Neural cell (in vitro differentiated cells): ENCODE results near the gene AKAP6. TPM values are rescaled to one million over a fixed set of nuclear protein-coding genes. Genes with fewer than 3 reads are reported as not detected.

ENCODE experiments used
- H2AFZ ChIP-seq: fragments of 200-600, 300-800 bp; sonication (generic), shearing (Covaris generic); 2 replicates; pipeline ENCODE4 v1.6.0; 2014; ENCODE audit warnings: low read depth, mild to moderate bottlenecking, antibody characterized with exemption, low read length, moderate library complexity
- H3F3A ChIP-seq: fragments of 200-600 bp; shearing (Covaris generic); 2 replicates; pipeline ENCODE4 v1.6.1; 2016; ENCODE audit warnings: mild to moderate bottlenecking, moderate library complexity, mixed read lengths, antibody characterized with exemption, low read length; ENCODE audit not compliant: insufficient read depth, poor library complexity, severe bottlenecking
- H3K27ac ChIP-seq: fragments of 200-600, 300-800 bp; sonication (generic), shearing (Covaris generic); 2 replicates; pipeline ENCODE4 v1.5.1; 2014; ENCODE audit warnings: mild to moderate bottlenecking, low read length, moderate library complexity
- H3K27me3 ChIP-seq: fragments of 300-800, 200-600 bp; sonication (generic), shearing (Covaris generic); 2 replicates; pipeline ENCODE4 v1.6.0; 2014; ENCODE audit warnings: mild to moderate bottlenecking, low read depth, low read length, moderate library complexity; ENCODE audit not compliant: insufficient read depth
- H3K36me3 ChIP-seq: fragments of 300-800, 200-600 bp; sonication (generic), shearing (Covaris generic); 2 replicates; pipeline ENCODE4 v1.5.1; 2014; ENCODE audit warnings: mild to moderate bottlenecking, antibody characterized with exemption, low read length, moderate library complexity; ENCODE audit not compliant: insufficient read depth
- H3K4me2 ChIP-seq: fragments of 300-800, 200-600 bp; sonication (generic), shearing (Covaris generic); 2 replicates; pipeline ENCODE4 v1.6.0; 2014; ENCODE audit warnings: mild to moderate bottlenecking, low read length
- H3K4me3 ChIP-seq: fragments of 300-800, 200-600 bp; sonication (generic), shearing (Covaris generic); 2 replicates; pipeline ENCODE4 v1.5.1; 2014; ENCODE audit warnings: mild to moderate bottlenecking, low read length, moderate library complexity
- H3K79me2 ChIP-seq: fragments of 200-600 bp; shearing (Covaris generic); replicated peaks from 2 replicates; pipeline ENCODE4 v1.6.0; 2014; ENCODE audit warnings: mild to moderate bottlenecking, low read length, moderate library complexity; ENCODE audit not compliant: insufficient read depth
- H3K9ac ChIP-seq: fragments of 300-800, 200-600 bp; sonication (generic), shearing (Covaris generic); 2 replicates; pipeline ENCODE4 v1.6.1; 2016; ENCODE audit warnings: mild to moderate bottlenecking, low read length, mixed read lengths
- H3K9me2 ChIP-seq: fragments of 200-600 bp; shearing (Covaris generic); 2 replicates; pipeline ENCODE4 v1.6.1; 2016; ENCODE audit warnings: mild to moderate bottlenecking, low read length, mixed read lengths; ENCODE audit not compliant: insufficient read depth
- H3K9me3 ChIP-seq: fragments of 200-600, 300-800 bp; sonication (generic), shearing (Covaris generic); 2 replicates; pipeline ENCODE4 v1.6.1; 2016; ENCODE audit warnings: mild to moderate bottlenecking, mixed run types, low read length, moderate library complexity, mixed read lengths
- H4K20me1 ChIP-seq: fragments of 200-600 bp; shearing (Covaris generic); 2 replicates; pipeline ENCODE4 v1.6.1; 2016; ENCODE audit warnings: mild to moderate bottlenecking, mixed run types; ENCODE audit not compliant: insufficient read depth
- EP300 ChIP-seq: fragments of 450-650 bp; conservative IDR thresholded peaks from 2 replicates; pipeline ENCODE4 v1.6.1; 2014; ENCODE audit warnings: antibody characterized with exemption, mild to moderate bottlenecking, moderate library complexity; ENCODE audit not compliant: poor library complexity, severe bottlenecking
- EZH2 ChIP-seq: fragments of 200-600, 300-800 bp; shearing (Covaris generic), sonication (generic); IDR thresholded peaks from 2 replicates; pipeline ENCODE4 v1.6.1; 2014; ENCODE audit warnings: antibody characterized with exemption, low read length, borderline replicate concordance, mild to moderate bottlenecking; ENCODE audit not compliant: insufficient read depth, poor library complexity, severe bottlenecking
- MXI1 ChIP-seq: fragments of 450-650 bp; conservative IDR thresholded peaks from 2 replicates; pipeline ENCODE4 v1.6.1; 2014; ENCODE audit warnings: antibody characterized with exemption, mild to moderate bottlenecking; ENCODE audit not compliant: poor library complexity, severe bottlenecking
- POLR2AphosphoS5 ChIP-seq: IDR thresholded peaks from 2 replicates; pipeline ENCODE4 v1.6.1; 2012
- RAD21 ChIP-seq: fragments of 450-650 bp; conservative IDR thresholded peaks from 2 replicates; pipeline ENCODE4 v1.6.1; 2014; ENCODE audit warnings: antibody characterized with exemption, mild to moderate bottlenecking, moderate library complexity
- SMC3 ChIP-seq: fragments of 450-650 bp; conservative IDR thresholded peaks from 2 replicates; pipeline ENCODE4 v1.6.1; 2014; ENCODE audit warnings: antibody characterized with exemption, mild to moderate bottlenecking, moderate library complexity; ENCODE audit not compliant: poor library complexity
- TAF1 ChIP-seq: IDR thresholded peaks from 2 replicates; pipeline ENCODE4 v1.6.1; 2012; ENCODE audit warnings: low read depth
- polyA plus RNA-seq: library from polyadenylated mRNA; depleted of rRNA; stranded (reverse); fragments of >200 nt; gene quantifications from 2 replicates; pipeline ENCODE4 v1.2.3, GENCODE V29; 2014
- TF ChIP-seq, protein P1 (sequence below): IDR thresholded peaks from 2 replicates; pipeline ENCODE4 v1.6.1; 2012; ENCODE audit warnings: borderline replicate concordance
- TF ChIP-seq, protein P2 (sequence below): fragments of 450-650 bp; IDR thresholded peaks from 2 replicates; pipeline ENCODE4 v1.5.1; 2014; ENCODE audit warnings: antibody characterized with exemption, mild to moderate bottlenecking, moderate library complexity; ENCODE audit not compliant: poor library complexity, severe bottlenecking

The AKAP6 gene
- polyA plus RNA-seq, 1 donor from 2014 or later = 15.8 TPM

DNA sequence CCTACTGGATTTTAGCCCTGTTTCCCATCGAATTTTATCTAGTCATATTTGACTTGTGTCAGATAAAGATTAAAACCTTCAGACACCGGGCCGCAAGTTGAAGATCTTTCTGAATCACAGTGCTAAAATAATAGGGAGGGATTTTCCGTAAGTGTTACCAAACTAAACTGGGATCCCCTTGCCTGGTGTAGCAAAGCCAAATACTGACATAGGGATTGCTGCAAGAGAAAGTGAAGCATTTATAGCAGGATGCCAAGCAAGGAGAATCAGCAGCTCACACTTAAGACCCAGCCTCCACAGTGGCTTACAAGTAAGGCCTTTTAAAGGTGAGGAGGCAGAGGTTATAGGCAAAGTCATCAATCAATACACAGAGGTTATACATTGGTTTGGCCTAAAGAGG, 147.4 kb downstream of the AKAP6 start:
- H3K4me2 ChIP-seq = no peak overlapping the region
- no peaks in the 10 kb centered on the region for H3K36me3 ChIP-seq
- H3K27ac ChIP-seq = no peak overlapping the region
- H3K27me3 ChIP-seq = no peaks in the 10 kb centered on the region
- H2AFZ ChIP-seq = no peak overlapping the region
- no peak for TF ChIP-seq TAF1
- H3K9me2 ChIP-seq = no peaks in the 10 kb centered on the region
- H3K9ac ChIP-seq = no peak overlapping the region
- no peak overlapping the region for H3K4me3 ChIP-seq
- H3K9me3 ChIP-seq = no peaks in the 10 kb centered on the region
- H3K79me2 ChIP-seq = peaks cover 5% of the 10 kb centered on the region
- H4K20me1 ChIP-seq = no peaks in the 10 kb centered on the region
- H3F3A ChIP-seq = no peaks in the 10 kb centered on the region

DNA sequence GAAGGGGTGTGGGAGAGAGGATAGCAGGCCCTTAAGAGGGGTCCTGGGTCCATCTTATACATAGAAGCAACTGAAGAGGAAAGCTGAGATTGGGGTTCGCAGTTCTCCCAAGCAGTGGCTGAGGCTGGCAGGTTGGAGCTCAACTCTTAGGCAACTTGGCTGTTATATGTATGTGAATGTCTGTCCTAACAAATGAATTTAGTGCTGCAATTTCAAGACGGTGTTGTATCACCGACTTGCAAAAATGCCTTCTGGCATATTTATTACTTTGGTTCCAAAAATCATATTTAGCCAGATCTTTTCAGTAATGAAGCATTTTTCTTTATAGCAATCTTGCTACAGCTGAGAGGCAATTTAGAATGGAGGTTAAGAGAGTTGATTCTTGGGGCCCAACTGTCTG, 148.3 kb downstream of the AKAP6 start:
- no peaks in the 10 kb centered on the region for H3K9me3 ChIP-seq
- H4K20me1 ChIP-seq = no peaks in the 10 kb centered on the region
- H3K27ac ChIP-seq = no peak overlapping the region
- TF ChIP-seq POLR2AphosphoS5 = no peak
- TF ChIP-seq EP300 = no peak
- TF ChIP-seq, protein P1, sequence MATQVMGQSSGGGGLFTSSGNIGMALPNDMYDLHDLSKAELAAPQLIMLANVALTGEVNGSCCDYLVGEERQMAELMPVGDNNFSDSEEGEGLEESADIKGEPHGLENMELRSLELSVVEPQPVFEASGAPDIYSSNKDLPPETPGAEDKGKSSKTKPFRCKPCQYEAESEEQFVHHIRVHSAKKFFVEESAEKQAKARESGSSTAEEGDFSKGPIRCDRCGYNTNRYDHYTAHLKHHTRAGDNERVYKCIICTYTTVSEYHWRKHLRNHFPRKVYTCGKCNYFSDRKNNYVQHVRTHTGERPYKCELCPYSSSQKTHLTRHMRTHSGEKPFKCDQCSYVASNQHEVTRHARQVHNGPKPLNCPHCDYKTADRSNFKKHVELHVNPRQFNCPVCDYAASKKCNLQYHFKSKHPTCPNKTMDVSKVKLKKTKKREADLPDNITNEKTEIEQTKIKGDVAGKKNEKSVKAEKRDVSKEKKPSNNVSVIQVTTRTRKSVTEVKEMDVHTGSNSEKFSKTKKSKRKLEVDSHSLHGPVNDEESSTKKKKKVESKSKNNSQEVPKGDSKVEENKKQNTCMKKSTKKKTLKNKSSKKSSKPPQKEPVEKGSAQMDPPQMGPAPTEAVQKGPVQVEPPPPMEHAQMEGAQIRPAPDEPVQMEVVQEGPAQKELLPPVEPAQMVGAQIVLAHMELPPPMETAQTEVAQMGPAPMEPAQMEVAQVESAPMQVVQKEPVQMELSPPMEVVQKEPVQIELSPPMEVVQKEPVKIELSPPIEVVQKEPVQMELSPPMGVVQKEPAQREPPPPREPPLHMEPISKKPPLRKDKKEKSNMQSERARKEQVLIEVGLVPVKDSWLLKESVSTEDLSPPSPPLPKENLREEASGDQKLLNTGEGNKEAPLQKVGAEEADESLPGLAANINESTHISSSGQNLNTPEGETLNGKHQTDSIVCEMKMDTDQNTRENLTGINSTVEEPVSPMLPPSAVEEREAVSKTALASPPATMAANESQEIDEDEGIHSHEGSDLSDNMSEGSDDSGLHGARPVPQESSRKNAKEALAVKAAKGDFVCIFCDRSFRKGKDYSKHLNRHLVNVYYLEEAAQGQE = no peak
- TF ChIP-seq, protein P2, sequence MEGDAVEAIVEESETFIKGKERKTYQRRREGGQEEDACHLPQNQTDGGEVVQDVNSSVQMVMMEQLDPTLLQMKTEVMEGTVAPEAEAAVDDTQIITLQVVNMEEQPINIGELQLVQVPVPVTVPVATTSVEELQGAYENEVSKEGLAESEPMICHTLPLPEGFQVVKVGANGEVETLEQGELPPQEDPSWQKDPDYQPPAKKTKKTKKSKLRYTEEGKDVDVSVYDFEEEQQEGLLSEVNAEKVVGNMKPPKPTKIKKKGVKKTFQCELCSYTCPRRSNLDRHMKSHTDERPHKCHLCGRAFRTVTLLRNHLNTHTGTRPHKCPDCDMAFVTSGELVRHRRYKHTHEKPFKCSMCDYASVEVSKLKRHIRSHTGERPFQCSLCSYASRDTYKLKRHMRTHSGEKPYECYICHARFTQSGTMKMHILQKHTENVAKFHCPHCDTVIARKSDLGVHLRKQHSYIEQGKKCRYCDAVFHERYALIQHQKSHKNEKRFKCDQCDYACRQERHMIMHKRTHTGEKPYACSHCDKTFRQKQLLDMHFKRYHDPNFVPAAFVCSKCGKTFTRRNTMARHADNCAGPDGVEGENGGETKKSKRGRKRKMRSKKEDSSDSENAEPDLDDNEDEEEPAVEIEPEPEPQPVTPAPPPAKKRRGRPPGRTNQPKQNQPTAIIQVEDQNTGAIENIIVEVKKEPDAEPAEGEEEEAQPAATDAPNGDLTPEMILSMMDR = no peak
- TF ChIP-seq MXI1 = no peak
- TF ChIP-seq SMC3 = no peak
- TF ChIP-seq EZH2 = no peak
- TF ChIP-seq RAD21 = no peak
- TF ChIP-seq TAF1 = no peak
- no peaks in the 10 kb centered on the region for H3F3A ChIP-seq
- no peak overlapping the region for H3K9ac ChIP-seq
- H3K9me2 ChIP-seq = no peaks in the 10 kb centered on the region
- no peaks in the 10 kb centered on the region for H3K27me3 ChIP-seq
- no peak overlapping the region for H3K4me3 ChIP-seq
- H2AFZ ChIP-seq = no peak overlapping the region
- H3K79me2 ChIP-seq = peaks cover 5% of the 10 kb centered on the region
- no peak overlapping the region for H3K4me2 ChIP-seq
- no peaks in the 10 kb centered on the region for H3K36me3 ChIP-seq

DNA sequence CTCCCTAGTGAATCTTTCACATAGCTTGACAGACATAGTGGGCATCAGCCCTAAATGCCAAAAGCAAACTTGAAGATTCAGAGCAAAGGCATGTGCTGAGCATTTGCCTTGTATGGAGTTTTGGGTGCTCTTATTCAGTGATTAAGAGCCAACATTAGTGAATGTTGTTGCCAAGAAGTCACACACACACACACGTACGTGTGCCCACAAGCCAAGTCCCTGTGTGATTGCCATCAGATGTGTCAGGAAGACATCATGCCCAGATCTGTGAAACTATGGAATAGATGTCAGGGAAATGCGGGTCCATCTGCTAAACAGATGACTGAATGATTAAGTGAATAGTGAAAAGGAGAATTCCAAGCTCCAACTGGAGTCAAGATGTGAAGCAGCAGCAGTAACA, 149.0 kb downstream of the AKAP6 start:
- no peaks in the 10 kb centered on the region for H3F3A ChIP-seq
- no peaks in the 10 kb centered on the region for H3K36me3 ChIP-seq
- no peaks in the 10 kb centered on the region for H3K27me3 ChIP-seq
- no peaks in the 10 kb centered on the region for H4K20me1 ChIP-seq
- no peak overlapping the region for H3K27ac ChIP-seq
- H3K9me2 ChIP-seq = no peaks in the 10 kb centered on the region
- no peak overlapping the region for H3K9ac ChIP-seq
- no peak overlapping the region for H3K4me3 ChIP-seq
- H2AFZ ChIP-seq = no peak overlapping the region
- no peak overlapping the region for H3K4me2 ChIP-seq
- H3K79me2 ChIP-seq = peaks cover 5% of the 10 kb centered on the region
- TF ChIP-seq EZH2 (no peak), POLR2AphosphoS5 (no peak), EP300 (no peak), TAF1 (no peak), MXI1 (no peak), RAD21 (no peak), SMC3 (no peak)
- TF ChIP-seq, protein P1 = no peak
- TF ChIP-seq, protein P2 = no peak
- H3K9me3 ChIP-seq = no peaks in the 10 kb centered on the region
